ENCODE results near the gene TRHDE. TPM values are rescaled to one million over a fixed set of nuclear protein-coding genes. Genes with fewer than 3 reads are reported as not detected.

TRHDE gene
- total and polyA plus RNA-seq, 2 donors (not counting 3 experiments of a cell fraction or from before 2014, with no cell fraction given), result not detected

GRCh38 chr12:72464471-72464870 lies 192.3 kb downstream of the TRHDE start:
- H3K79me2 ChIP-seq (ENCODE audit: control insufficient read depth, insufficient read depth, low read length), result no peaks in the 10 kb centered on the region
- ChIA-PET POLR2A (no interaction called here), CTCF (no interaction called here)
- dilution Hi-C loops (cut with MboI; ENCODE audit: extremely low pct_ligation_motif_present, low sequenced_read_pairs) (no loop called here), intact Hi-C loops (cut with micrococcal nuclease) (no loop called here)
- H3K4me2 ChIP-seq (ENCODE audit: insufficient read depth, low read length), result no peak overlapping the region
- H2AFZ ChIP-seq (ENCODE audit: low read depth, low read length), result no peak overlapping the region
- H3K27ac ChIP-seq (ENCODE audit: insufficient read depth, low read depth, low read length), result no peak overlapping the region
- TF ChIP-seq JUN (IDR thresholded peaks at IDR 0.05; ENCODE audit: borderline replicate concordance, insufficient read depth, insufficient read length, low read depth) (no peak), CTCF (IDR thresholded peaks at IDR 0.05; ENCODE audit: extremely low read depth in 1 of 2, insufficient read depth in 1 of 2, low read depth in 1 of 2, low read length in 2 of 2) (no peak), POLR2AphosphoS5 (IDR thresholded peaks at IDR 0.05; ENCODE audit: insufficient read depth, low read depth, low read length) (no peak), FOS (IDR thresholded peaks at IDR 0.05; ENCODE audit: borderline replicate concordance, insufficient read depth, low read length) (no peak), MYC (IDR thresholded peaks at IDR 0.05; ENCODE audit: low read depth, low read length) (no peak), POLR2A (IDR thresholded peaks at IDR 0.05; ENCODE audit: low read depth, low read length) (no peak), MAX (IDR thresholded peaks at IDR 0.05; ENCODE audit: insufficient read depth, insufficient read length) (no peak), GATA2 (IDR thresholded peaks at IDR 0.05; ENCODE audit: insufficient read depth, insufficient read length, low read depth, low read length) (no peak), EZH2 (IDR thresholded peaks at IDR 0.05; ENCODE audit: borderline replicate concordance, low read depth, low read length, severe bottlenecking) (no peak)
- peaks cover 4% of the 10 kb centered on the region for H3K9me3 ChIP-seq (replicated peaks; ENCODE audit: control insufficient read depth, insufficient read depth, low read length)
- DNase-seq (ENCODE audit: low read depth, low spot score) (no peak), FAIRE-seq (no peak)
- H3K36me3 ChIP-seq (ENCODE audit: control insufficient read depth in 2 of 2, extremely low read depth in 1 of 2, insufficient read depth in 2 of 2, low read length in 2 of 2), result no peaks in the 10 kb centered on the region
- no TSS peak for BruUV-seq (replicated peaks)
- H3K4me1 ChIP-seq (ENCODE audit: control insufficient read depth, extremely low read depth, insufficient read depth, low read length), result no peaks in the 10 kb centered on the region
- H3K9ac ChIP-seq (replicated peaks; ENCODE audit: extremely low read depth, insufficient read depth, low read length), result no peak overlapping the region
- no peaks in the 10 kb centered on the region for H3K27me3 ChIP-seq (ENCODE audit: control insufficient read depth in 2 of 2, insufficient read depth in 2 of 2, low read length in 2 of 2)
- no peak overlapping the region for H3K4me3 ChIP-seq (replicated peaks in 1 of 3; ENCODE audit: insufficient read depth in 1 of 3, low read depth in 1 of 3, low read length in 3 of 3)
- no peaks in the 10 kb centered on the region for H3K9me1 ChIP-seq (replicated peaks; ENCODE audit: control insufficient read depth, extremely low read depth, insufficient read depth, low read length)
- no peaks in the 10 kb centered on the region for H4K20me1 ChIP-seq (replicated peaks; ENCODE audit: control insufficient read depth, extremely low read depth, insufficient read depth, low read length)
